H1 (cell line): ENCODE measurements around the gene C3orf20. TPM values are rescaled to one million over a fixed set of nuclear protein-coding genes. Genes with fewer than 3 reads are reported as not detected.
A peak's percentile ranks its signal among the peaks of the same experiment; 100 is the strongest.

Experiments
- CTCF ChIA-PET: fragments of 300-600 bp; sonication (Branson Sonifier 250); formaldehyde crosslinking; loops from one replicate; lab custom pipeline; 2021; ENCODE audit not compliant: partially characterized antibody; lab: Charles Lee
- POLR2A ChIA-PET: fragments of 300-600 bp; sonication (Branson Sonifier 250); formaldehyde crosslinking; loops from one replicate; lab custom pipeline; 2021; ENCODE audit warnings: inconsistent platforms; ENCODE audit not compliant: partially characterized antibody; lab: Charles Lee
- DNase-seq, 2 experiments: peaks; one replicate each; pipeline versions ENCODE4 v3.0.0 to v3.0.0-alpha.2; 2010 to 2022; ENCODE audit warnings: low spot score in 2 of 2, low read depth in 1 of 2, mixed read lengths in 1 of 2
- FAIRE-seq: peaks from 2 replicates; lab custom pipeline; 2011; peaks lifted over from hg19 to GRCh38; lab: Jason Lieb, UNC
- H2AFZ ChIP-seq: 2 replicates; pipeline ENCODE4 v1.8.1; 2012; ENCODE audit warnings: low read length, inconsistent platforms
- H2AK5ac ChIP-seq: 2 replicates; pipeline ENCODE4 v1.6.1; 2013; ENCODE audit warnings: low read depth, low read length
- H2BK120ac ChIP-seq: replicated peaks from 2 replicates; pipeline ENCODE3; 2013; ENCODE audit warnings: low read depth, low read length, inconsistent platforms
- H2BK12ac ChIP-seq: 2 replicates; pipeline ENCODE4 v1.6.1; 2013; ENCODE audit warnings: low read depth, low read length
- H2BK15ac ChIP-seq: 2 replicates; pipeline ENCODE4 v1.6.1; 2013; ENCODE audit warnings: low read length
- H2BK20ac ChIP-seq: 2 replicates; pipeline ENCODE4 v1.6.1; 2013; ENCODE audit warnings: low read length
- H2BK5ac ChIP-seq: 2 replicates; pipeline ENCODE4 v1.6.1; 2013; ENCODE audit warnings: low read depth, low read length
- H3K14ac ChIP-seq: 2 replicates; pipeline ENCODE4 v1.6.1; 2013; ENCODE audit warnings: inconsistent platforms; ENCODE audit not compliant: insufficient read length
- H3K18ac ChIP-seq: 2 replicates; pipeline ENCODE4 v1.6.1; 2013; ENCODE audit warnings: low read length; ENCODE audit errors: extremely low read depth
- H3K23ac ChIP-seq: 2 replicates; pipeline ENCODE4 v1.6.1; 2013; ENCODE audit warnings: inconsistent platforms; ENCODE audit not compliant: insufficient read length
- H3K23me2 ChIP-seq: 2 replicates; pipeline ENCODE4 v1.6.1; 2013; ENCODE audit warnings: low read depth, low read length
- H3K27ac ChIP-seq: 2 replicates; pipeline ENCODE4 v1.6.1; 2011; ENCODE audit warnings: low read depth, low read length, inconsistent platforms
- H3K27me3 ChIP-seq, 4 experiments: replicated peaks in 1 of 4; 1 replicate in 1 of 4; 2 replicates in 3 of 4; pipeline versions ENCODE4 v1.6.1 to v1.8.1; 2011 to 2013; ENCODE audit warnings: low read length in 3 of 4, mild to moderate bottlenecking in 3 of 4, inconsistent platforms in 2 of 4, mixed read lengths in 2 of 4, moderate library complexity in 1 of 4; ENCODE audit not compliant: control insufficient read depth in 3 of 4, insufficient read depth in 3 of 4; ENCODE audit errors: extremely low read depth in 1 of 4
- H3K36me3 ChIP-seq, 4 experiments: 2 replicates each; pipeline versions ENCODE4 v1.6.1 to v1.8.1; 2011 to 2013; ENCODE audit warnings: mild to moderate bottlenecking in 4 of 4, low read length in 3 of 4, moderate library complexity in 2 of 4, control low read depth in 1 of 4, inconsistent platforms in 1 of 4; ENCODE audit not compliant: insufficient read depth in 4 of 4, control insufficient read depth in 2 of 4
- H3K4ac ChIP-seq: replicated peaks from 2 replicates; pipeline ENCODE3; 2013; ENCODE audit warnings: low read length, low read depth, mixed read lengths, inconsistent platforms; ENCODE audit not compliant: insufficient read length
- H3K4me1 ChIP-seq, 4 experiments: replicated peaks in 1 of 4; 1 replicate in 1 of 4; 2 replicates in 3 of 4; pipeline versions ENCODE4 v1.6.1 to v1.8.1; 2011 to 2013; ENCODE audit warnings: low read length in 3 of 4, inconsistent platforms in 2 of 4, mixed read lengths in 1 of 4; ENCODE audit not compliant: insufficient read depth in 4 of 4, control insufficient read depth in 3 of 4
- H3K4me2 ChIP-seq, 2 experiments: 2 replicates each; pipeline versions ENCODE4 v1.6.1 to v1.8.1; 2011 to 2013; ENCODE audit warnings: low read depth in 2 of 2, low read length in 2 of 2, control low read depth in 1 of 2, inconsistent platforms in 1 of 2, mild to moderate bottlenecking in 1 of 2; ENCODE audit not compliant: insufficient read depth in 1 of 2
- H3K4me3 ChIP-seq, 4 experiments: fragments of 200-600, 300-600 bp in 1 of 4; sonication (generic), shearing (Covaris generic), sonication (Bioruptor Twin) in 1 of 4; 2 replicates each; pipeline versions ENCODE4 v1.5.1 to v1.8.1; 2011 to 2016; ENCODE audit warnings: low read length in 4 of 4, low read depth in 3 of 4, control low read depth in 2 of 4, inconsistent platforms in 2 of 4, mild to moderate bottlenecking in 2 of 4, mixed read lengths in 1 of 4, moderate library complexity in 1 of 4; ENCODE audit not compliant: insufficient read depth in 2 of 4; ENCODE audit errors: extremely low read depth in 1 of 4
- H3K56ac ChIP-seq: replicated peaks from 2 replicates; pipeline ENCODE3; 2013; ENCODE audit warnings: low read depth, mild to moderate bottlenecking, mixed read lengths, low read length, inconsistent platforms; ENCODE audit not compliant: insufficient read length
- H3K79me1 ChIP-seq: 2 replicates; pipeline ENCODE4 v1.6.1; 2013; ENCODE audit warnings: low read depth, low read length, control low read depth
- H3K79me2 ChIP-seq, 2 experiments: 2 replicates each; pipeline versions ENCODE4 v1.6.1 to v1.8.1; 2012 to 2013; ENCODE audit warnings: low read length in 2 of 2, mild to moderate bottlenecking in 2 of 2, inconsistent platforms in 1 of 2; ENCODE audit not compliant: insufficient read depth in 2 of 2, control insufficient read depth in 1 of 2
- H3K9ac ChIP-seq, 4 experiments: replicated peaks in 1 of 4; 1 replicate in 1 of 4; 2 replicates in 3 of 4; pipeline versions ENCODE4 v1.6.1 to v1.8.1; 2011 to 2013; ENCODE audit warnings: low read depth in 3 of 4, low read length in 3 of 4, control low read depth in 2 of 4, mild to moderate bottlenecking in 2 of 4, moderate library complexity in 2 of 4, inconsistent platforms in 1 of 4; ENCODE audit errors: extremely low read depth in 1 of 4
- H3K9me3 ChIP-seq, 2 experiments: 2 replicates each; pipeline versions ENCODE4 v1.6.1 to v1.8.1; 2012 to 2013; ENCODE audit warnings: mild to moderate bottlenecking in 2 of 2, moderate library complexity in 2 of 2, control low read depth in 1 of 2, inconsistent platforms in 1 of 2, low read depth in 1 of 2, low read length in 1 of 2, mixed read lengths in 1 of 2; ENCODE audit not compliant: insufficient read depth in 2 of 2
- H4K20me1 ChIP-seq, 2 experiments: replicated peaks in 1 of 2; 2 replicates each; pipeline versions ENCODE3 to v1.8.1; 2011 to 2013; ENCODE audit warnings: inconsistent platforms in 2 of 2, low read length in 2 of 2, mild to moderate bottlenecking in 1 of 2; ENCODE audit not compliant: insufficient read depth in 2 of 2, control insufficient read depth in 1 of 2
- H4K5ac ChIP-seq: 2 replicates; pipeline ENCODE4 v1.6.1; 2013; ENCODE audit warnings: low read length, low read depth, mixed read lengths, inconsistent platforms; ENCODE audit not compliant: insufficient read length
- H4K8ac ChIP-seq: 2 replicates; pipeline ENCODE4 v1.8.0; 2013; ENCODE audit warnings: mild to moderate bottlenecking, moderate library complexity, low read length, inconsistent platforms; ENCODE audit not compliant: insufficient read depth; ENCODE audit errors: extremely low read depth
- H4K91ac ChIP-seq: replicated peaks from 2 replicates; pipeline ENCODE3; 2013; ENCODE audit warnings: low read length, mixed read lengths, inconsistent platforms; ENCODE audit not compliant: insufficient read length
- ASH2L ChIP-seq: fragments of 200-600, 300-600 bp; sonication (generic); IDR thresholded peaks from one replicate; pipeline ENCODE4 v1.7.1; 2017; ENCODE audit warnings: low read length
- CTBP2 ChIP-seq: IDR thresholded peaks from 2 replicates; pipeline ENCODE4 v1.7.0; 2011; ENCODE audit warnings: borderline replicate concordance, mild to moderate bottlenecking, moderate library complexity, mixed read lengths, low read length; ENCODE audit not compliant: insufficient read depth, insufficient read length
- EZH2 ChIP-seq: fragments of 200-600 bp; sonication (generic); IDR thresholded peaks from 2 replicates; pipeline ENCODE4 v1.7.1; 2012; ENCODE audit warnings: low read depth, mild to moderate bottlenecking, moderate library complexity, low read length, inconsistent platforms; ENCODE audit not compliant: severe bottlenecking
- GABPA ChIP-seq: IDR thresholded peaks from 2 replicates; pipeline ENCODE4 v1.6.1; 2011; ENCODE audit warnings: mild to moderate bottlenecking, low read length, moderate library complexity, borderline replicate concordance; ENCODE audit not compliant: insufficient read depth
- KDM4A ChIP-seq: IDR thresholded peaks from one replicate; pipeline ENCODE4 v1.7.1; 2012; ENCODE audit warnings: low read depth, mild to moderate bottlenecking, moderate library complexity, low read length, inconsistent platforms; ENCODE audit not compliant: severe bottlenecking
- SP1 ChIP-seq: IDR thresholded peaks from 2 replicates; pipeline ENCODE4 v1.6.1; 2011; ENCODE audit warnings: low read depth, low read length
- SP4 ChIP-seq: IDR thresholded peaks from 2 replicates; pipeline ENCODE4 v1.6.1; 2012; ENCODE audit warnings: low read length, inconsistent platforms
- SRF ChIP-seq: IDR thresholded peaks from 2 replicates; pipeline ENCODE4 v1.6.1; 2011; ENCODE audit warnings: mild to moderate bottlenecking, low read depth, low read length, moderate library complexity
- SUZ12 ChIP-seq: fragments of 200-600 bp; sonication (generic); IDR thresholded peaks from 2 replicates; pipeline ENCODE4 v1.6.1; 2012; ENCODE audit warnings: mild to moderate bottlenecking, inconsistent platforms, low read length, moderate library complexity, mixed read lengths
- TAF1 ChIP-seq: IDR thresholded peaks from 2 replicates; pipeline ENCODE4 v1.6.1; 2011; ENCODE audit warnings: mild to moderate bottlenecking, low read depth, low read length
- WGBS, 2 experiments: shearing (Covaris generic) in 1 of 2; methylation state at CpG; one replicate each; pipeline versions ENCODE4 v1.1.6 to v1.1.7; 2013 to 2015; ENCODE audit warnings: low lambda C conversion rate in 2 of 2, mixed read lengths in 2 of 2, inconsistent platforms in 1 of 2, low coverage in 1 of 2, missing lambda C conversion rate in 1 of 2; ENCODE audit not compliant: insufficient replicate concordance in 2 of 2, insufficient coverage in 1 of 2, insufficient read length in 1 of 2; ENCODE audit errors: extremely low coverage in 1 of 2, missing lambda C conversion rate in 1 of 2; 5-methylcytosine and 5-hydroxymethylcytosine counted together
- polyA plus RNA-seq, 7 experiments: library from polyadenylated mRNA; depleted of rRNA in 3 of 7; stranded (reverse) in 5 of 7; unstranded in 2 of 7; fragments of >200 nt in 5 of 7; fragments of 200-250 nt in 2 of 7; gene quantifications; 1 replicate in 5 of 7; 2 replicates in 1 of 7; 4 replicates in 1 of 7; pipeline versions ENCODE4 v1.2.1 to v1.2.3, GENCODE V29; 2011 to 2013; ENCODE audit warnings: missing spikeins in 2 of 7, mixed read lengths in 2 of 7
- total RNA-seq: library from RNA; stranded (reverse); fragmentation: NEBNext Ultra II Directional; extraction: Animal tissue kit (Norgen Biotek cat#: 25700); gene quantifications from 2 replicates; pipeline ENCODE4 v1.2.1, GENCODE V29; 2021
- TF ChIP-seq, protein P1 (sequence below): IDR thresholded peaks from 2 replicates; pipeline ENCODE4 v1.6.1; 2011; ENCODE audit warnings: low read depth, mild to moderate bottlenecking, low read length; ENCODE audit not compliant: insufficient read depth

C3orf20 gene
- total and polyA plus RNA-seq, 2 of the 8 experiments (the other 6 are each of a cell fraction or from before 2014, with no cell fraction given): not detected

DNA sequence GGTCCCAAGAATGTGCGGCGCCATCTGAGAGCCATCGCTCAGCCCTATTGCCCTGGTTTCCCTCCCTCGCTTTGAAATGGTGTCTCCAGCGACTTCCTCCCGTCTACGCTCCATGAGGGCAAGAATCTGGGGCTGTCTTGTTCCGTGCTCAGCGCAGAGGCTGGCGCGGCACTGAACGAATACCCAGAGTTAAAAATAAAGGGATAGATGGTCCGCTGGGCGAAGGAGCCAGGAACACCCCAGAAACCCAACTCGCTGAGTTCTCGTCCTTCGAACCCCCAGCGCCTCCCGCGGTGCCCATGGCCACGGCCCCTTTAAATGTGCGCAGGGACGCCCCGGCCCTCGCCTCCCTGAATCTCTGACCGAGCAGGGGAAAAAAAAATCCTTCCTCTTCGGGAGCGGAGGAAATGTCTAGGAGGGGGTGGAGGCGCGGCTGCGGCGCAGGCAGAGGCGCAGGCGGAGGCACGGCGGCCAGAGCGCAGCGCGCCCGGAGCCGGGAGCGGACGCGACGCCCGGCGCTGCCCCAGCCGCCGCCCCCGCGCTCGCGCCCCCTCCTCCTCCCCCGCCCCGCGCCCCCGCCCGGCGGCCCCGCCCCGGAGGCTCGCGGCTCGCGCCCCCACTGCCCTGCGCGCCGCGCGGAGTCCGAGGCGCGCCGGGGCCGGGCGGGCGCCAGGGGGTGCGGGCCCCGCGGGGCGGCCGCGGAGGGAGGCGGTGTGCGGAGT is 135.3 kb downstream of the C3orf20 start:
- H2BK5ac ChIP-seq: no peak overlapping the region
- CTCF ChIA-PET: interaction anchor here (1.1 to 1.5 kb wide), 2 partner anchors 16 to 54 kb away, joined by 3 to 6 read pairs; no protein-coding TSS in a partner anchor
- POLR2A ChIA-PET: interaction anchor here (1.2 to 1.9 kb wide), 2 partner anchors 29 to 51 kb away, joined by 3 to 4 read pairs; no protein-coding TSS in a partner anchor
- H3K9ac ChIP-seq: no peak overlapping the region; a peak in 1 of 7 replicates
- no peak overlapping the region for H3K4ac ChIP-seq
- no peaks in the 10 kb centered on the region for H3K36me3 ChIP-seq
- H3K4me3 ChIP-seq: peak overlapping the region; percentile 51 to 80 (median 73)
- peak in 1 of 2 experiments; percentile 72 for DNase-seq
- no peaks in the 10 kb centered on the region for H3K79me1 ChIP-seq
- no peaks in the 10 kb centered on the region for H4K20me1 ChIP-seq
- no peak overlapping the region for H2AK5ac ChIP-seq
- H3K9me3 ChIP-seq: no peaks in the 10 kb centered on the region
- no peak overlapping the region for H3K27ac ChIP-seq
- no peak for FAIRE-seq
- no peak overlapping the region for H4K91ac ChIP-seq
- H2AFZ ChIP-seq: peak overlapping the region; percentile 94
- H3K4me2 ChIP-seq: peak overlapping the region; percentile 91 to 100
- H2BK12ac ChIP-seq: peak overlapping the region; percentile 82; the same call in 1 of the 2 replicates
- no peak overlapping the region for H4K5ac ChIP-seq
- H3K23me2 ChIP-seq: peaks cover 19% of the 10 kb centered on the region; the same call in 1 of the 2 replicates
- no peak overlapping the region for H2BK20ac ChIP-seq
- H2BK120ac ChIP-seq: no peak overlapping the region
- H3K27me3 ChIP-seq: peaks cover 7 to 45% (median 37%) of the 10 kb centered on the region in 4 experiments
- no peak overlapping the region for H3K14ac ChIP-seq
- WGBS, 2 experiments: 6% methylated on average over 46 of the region's 85 CpGs; no CpG with 5 or more reads in 1 of the 2 experiments
- H3K18ac ChIP-seq: no peak overlapping the region
- no peak overlapping the region for H2BK15ac ChIP-seq
- peak overlapping the region; percentile 9 for H4K8ac ChIP-seq
- no peak overlapping the region for H3K23ac ChIP-seq
- H3K4me1 ChIP-seq: peaks cover 0 to 6% (median 4%) of the 10 kb centered on the region in 4 experiments; a peak in 4 of 7 replicates
- H3K56ac ChIP-seq: no peak overlapping the region
- H3K79me2 ChIP-seq: no peaks in the 10 kb centered on the region
- TF ChIP-seq SRF (no peak), GABPA (no peak), SP1 (no peak), SUZ12 (peak; percentile 55; the same call in 1 of the 2 replicates), CTBP2 (no peak), EZH2 (peak; percentile 54), SP4 (no peak), KDM4A (no peak), TAF1 (no peak), ASH2L (peak; percentile 41)
- TF ChIP-seq, protein P1, sequence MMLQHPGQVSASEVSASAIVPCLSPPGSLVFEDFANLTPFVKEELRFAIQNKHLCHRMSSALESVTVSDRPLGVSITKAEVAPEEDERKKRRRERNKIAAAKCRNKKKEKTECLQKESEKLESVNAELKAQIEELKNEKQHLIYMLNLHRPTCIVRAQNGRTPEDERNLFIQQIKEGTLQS: no peak
